IMR-90 (cell line): ENCODE results near the gene DHRS3.

Experiments used
- BHLHE40 ChIP-seq: fragments of 150-350 bp; IDR thresholded peaks from 2 replicates; pipeline ENCODE4 v1.6.1; 2016; ENCODE audit warnings: mild to moderate bottlenecking, low read depth, low read length
- CHD1 ChIP-seq: IDR thresholded peaks from 2 replicates; pipeline ENCODE4 v1.6.1; 2012; ENCODE audit warnings: low read depth, low read length, improper control_type of control experiment
- FOS ChIP-seq: fragments of 150-350 bp; IDR thresholded peaks from 2 replicates; pipeline ENCODE4 v1.6.1; 2016; ENCODE audit warnings: low read depth, low read length
- MAFK ChIP-seq: IDR thresholded peaks from 2 replicates; pipeline ENCODE4 v1.6.1; 2012; ENCODE audit warnings: low read depth, low read length, improper control_type of control experiment
- MAZ ChIP-seq: IDR thresholded peaks from 2 replicates; pipeline ENCODE4 v1.6.1; 2012; ENCODE audit warnings: low read depth, mild to moderate bottlenecking, low read length, improper control_type of control experiment, moderate library complexity, borderline replicate concordance
- MXI1 ChIP-seq: IDR thresholded peaks from 2 replicates; pipeline ENCODE4 v1.6.1; 2012; ENCODE audit warnings: low read depth, mild to moderate bottlenecking, low read length, moderate library complexity, borderline replicate concordance
- NFE2L2 ChIP-seq: fragments of 150-350 bp; IDR thresholded peaks from 2 replicates; pipeline ENCODE4 v1.6.1; 2016; ENCODE audit warnings: low read depth, mild to moderate bottlenecking, low read length
- POLR2A ChIP-seq: IDR thresholded peaks from 2 replicates; pipeline ENCODE4 v1.6.1; 2012; ENCODE audit warnings: mild to moderate bottlenecking, low read depth, low read length
- RAD21 ChIP-seq: IDR thresholded peaks from 2 replicates; pipeline ENCODE4 v1.6.1; 2012; ENCODE audit warnings: low read length, improper control_type of control experiment
- RFX5 ChIP-seq: IDR thresholded peaks from 2 replicates; pipeline ENCODE4 v1.8.0; 2012; ENCODE audit warnings: low read depth, mild to moderate bottlenecking, low read length, moderate library complexity
- SMC3 ChIP-seq: fragments of 150-350 bp; IDR thresholded peaks from 2 replicates; pipeline ENCODE4 v1.6.1; 2016; ENCODE audit warnings: low read depth, mild to moderate bottlenecking, antibody characterized with exemption, low read length, moderate library complexity
- TF ChIP-seq, protein P1 (sequence below): conservative IDR thresholded peaks from 2 replicates; pipeline ENCODE4 v1.5.1; 2012; ENCODE audit warnings: mild to moderate bottlenecking, low read depth, low read length, improper control_type of control experiment
- TF ChIP-seq, protein P2 (sequence below): fragments of 150-350 bp; IDR thresholded peaks from 2 replicates; pipeline ENCODE4 v1.6.1; 2017; ENCODE audit warnings: mild to moderate bottlenecking, antibody characterized with exemption, low read length, low read depth

DNA sequence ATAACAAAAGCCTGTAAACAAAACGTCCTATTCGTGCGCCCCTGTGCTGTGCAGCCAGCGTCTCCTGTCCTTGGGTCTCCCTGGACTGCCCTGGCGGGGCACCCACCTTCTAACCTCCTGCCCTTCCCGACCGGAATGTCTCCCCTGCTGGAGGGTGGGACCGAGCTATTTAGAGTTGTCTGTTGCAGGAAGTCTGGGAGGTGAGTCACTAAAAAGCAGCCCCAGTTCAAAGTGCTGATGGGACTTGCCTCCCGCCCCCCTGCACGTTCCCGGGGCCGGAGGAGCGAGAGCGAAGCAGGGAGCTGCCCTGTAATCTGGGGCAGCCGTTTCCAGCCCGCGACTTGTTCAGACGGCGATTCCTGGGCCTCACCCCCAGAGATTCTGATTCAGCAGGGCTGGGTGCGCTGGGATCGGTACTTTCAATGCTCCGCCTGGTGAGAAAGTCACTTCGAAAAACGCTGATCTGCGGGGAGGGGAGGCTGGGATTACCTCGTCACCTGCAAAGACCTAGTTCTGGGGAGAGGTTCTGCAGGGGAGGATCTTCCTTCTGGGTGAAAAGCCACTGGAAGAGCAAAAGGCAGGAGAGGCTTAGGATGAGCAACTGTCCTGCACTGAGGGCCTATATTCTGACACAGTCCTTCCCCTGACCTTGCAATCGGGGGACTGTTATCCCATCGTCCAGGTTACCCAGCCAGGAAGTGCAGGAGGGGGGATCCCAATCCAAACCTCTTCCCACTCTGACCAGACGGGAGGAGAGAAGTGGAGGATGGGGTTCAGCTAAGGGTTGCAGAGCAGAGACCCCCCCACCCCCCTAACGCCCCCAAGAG, 1.2 kb upstream of the DHRS3 start:
- TF ChIP-seq MXI1 (no peak), RAD21 (peak; percentile 36), NFE2L2 (no peak), POLR2A (no peak; the same call in none of the 2 replicates), RFX5 (no peak), CHD1 (0 out of 2 replicates have a peak, but pooled peaks have one; percentile 17), FOS (peak; percentile 70), SMC3 (no peak; the same call in 1 of the 2 replicates), MAFK (no peak), MAZ (peak; percentile 67), BHLHE40 (peak; percentile 95)
- TF ChIP-seq, protein P1, sequence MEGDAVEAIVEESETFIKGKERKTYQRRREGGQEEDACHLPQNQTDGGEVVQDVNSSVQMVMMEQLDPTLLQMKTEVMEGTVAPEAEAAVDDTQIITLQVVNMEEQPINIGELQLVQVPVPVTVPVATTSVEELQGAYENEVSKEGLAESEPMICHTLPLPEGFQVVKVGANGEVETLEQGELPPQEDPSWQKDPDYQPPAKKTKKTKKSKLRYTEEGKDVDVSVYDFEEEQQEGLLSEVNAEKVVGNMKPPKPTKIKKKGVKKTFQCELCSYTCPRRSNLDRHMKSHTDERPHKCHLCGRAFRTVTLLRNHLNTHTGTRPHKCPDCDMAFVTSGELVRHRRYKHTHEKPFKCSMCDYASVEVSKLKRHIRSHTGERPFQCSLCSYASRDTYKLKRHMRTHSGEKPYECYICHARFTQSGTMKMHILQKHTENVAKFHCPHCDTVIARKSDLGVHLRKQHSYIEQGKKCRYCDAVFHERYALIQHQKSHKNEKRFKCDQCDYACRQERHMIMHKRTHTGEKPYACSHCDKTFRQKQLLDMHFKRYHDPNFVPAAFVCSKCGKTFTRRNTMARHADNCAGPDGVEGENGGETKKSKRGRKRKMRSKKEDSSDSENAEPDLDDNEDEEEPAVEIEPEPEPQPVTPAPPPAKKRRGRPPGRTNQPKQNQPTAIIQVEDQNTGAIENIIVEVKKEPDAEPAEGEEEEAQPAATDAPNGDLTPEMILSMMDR: no peak
- TF ChIP-seq, protein P2, sequence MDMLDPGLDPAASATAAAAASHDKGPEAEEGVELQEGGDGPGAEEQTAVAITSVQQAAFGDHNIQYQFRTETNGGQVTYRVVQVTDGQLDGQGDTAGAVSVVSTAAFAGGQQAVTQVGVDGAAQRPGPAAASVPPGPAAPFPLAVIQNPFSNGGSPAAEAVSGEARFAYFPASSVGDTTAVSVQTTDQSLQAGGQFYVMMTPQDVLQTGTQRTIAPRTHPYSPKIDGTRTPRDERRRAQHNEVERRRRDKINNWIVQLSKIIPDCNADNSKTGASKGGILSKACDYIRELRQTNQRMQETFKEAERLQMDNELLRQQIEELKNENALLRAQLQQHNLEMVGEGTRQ: no peak
